Keratinocyte (primary cell): ENCODE results near the gene GPX2. TPM values are rescaled to one million over a fixed set of nuclear protein-coding genes. Genes with fewer than 3 reads are reported as not detected.

ENCODE experiments used
- DNase-seq: peaks from one replicate; pipeline ENCODE4 v3.0.0-alpha.2; 2011; ENCODE audit warnings: low read depth, missing footprints, low spot score
- FAIRE-seq: peaks from 2 replicates; lab custom pipeline; 2011; peaks lifted over from hg19 to GRCh38; lab: Jason Lieb, UNC
- H2AFZ ChIP-seq: 2 replicates; pipeline ENCODE4 v1.6.0; 2012; ENCODE audit warnings: low read length, control low read depth, inconsistent platforms; ENCODE audit not compliant: control insufficient read depth
- H3K27ac ChIP-seq: 2 replicates; pipeline ENCODE4 v1.5.1; 2011; ENCODE audit warnings: low read length; ENCODE audit not compliant: control insufficient read depth, insufficient read depth
- H3K27me3 ChIP-seq: 3 replicates; pipeline ENCODE4 v1.6.0; 2011; ENCODE audit warnings: low read length; ENCODE audit not compliant: control insufficient read depth, insufficient read depth; ENCODE audit errors: extremely low read depth
- H3K36me3 ChIP-seq, 2 experiments: 2 replicates in 1 of 2; 3 replicates in 1 of 2; pipeline ENCODE4 v1.5.1; 2011; ENCODE audit warnings: low read length in 2 of 2, mild to moderate bottlenecking in 1 of 2; ENCODE audit not compliant: control insufficient read depth in 2 of 2, insufficient read depth in 2 of 2; ENCODE audit errors: extremely low read depth in 1 of 2
- H3K4me1 ChIP-seq: 3 replicates; pipeline ENCODE4 v1.5.1; 2011; ENCODE audit warnings: low read length; ENCODE audit not compliant: control insufficient read depth, insufficient read depth; ENCODE audit errors: extremely low read depth
- H3K4me2 ChIP-seq: 3 replicates; pipeline ENCODE4 v1.6.0; 2011; ENCODE audit warnings: low read depth, low read length; ENCODE audit not compliant: control insufficient read depth, insufficient read depth; ENCODE audit errors: extremely low read depth
- H3K4me3 ChIP-seq, 3 experiments: fragments of 200-600 bp in 1 of 3; sonication (generic) in 1 of 3; 2 replicates in 2 of 3; 3 replicates in 1 of 3; pipeline ENCODE4 v1.5.1; 2011 to 2016; ENCODE audit warnings: low read length in 3 of 3, mild to moderate bottlenecking in 3 of 3, control low read depth in 2 of 3, inconsistent platforms in 1 of 3, low read depth in 1 of 3, mixed read lengths in 1 of 3, mixed run types in 1 of 3, moderate library complexity in 1 of 3; ENCODE audit not compliant: control insufficient read depth in 2 of 3, insufficient read depth in 2 of 3; ENCODE audit errors: extremely low read depth in 1 of 3
- H3K79me2 ChIP-seq: 2 replicates; pipeline ENCODE4 v1.6.0; 2012; ENCODE audit warnings: low read length; ENCODE audit not compliant: control insufficient read depth, insufficient read depth
- H3K9ac ChIP-seq: 3 replicates; pipeline ENCODE4 v1.6.0; 2011; ENCODE audit warnings: low read length; ENCODE audit not compliant: control insufficient read depth, insufficient read depth; ENCODE audit errors: extremely low read depth
- H3K9me1 ChIP-seq: 3 replicates; pipeline ENCODE4 v1.6.0; 2011; ENCODE audit warnings: low read length; ENCODE audit not compliant: control insufficient read depth, insufficient read depth; ENCODE audit errors: extremely low read depth
- H3K9me3 ChIP-seq: 2 replicates; pipeline ENCODE4 v1.5.1; 2012; ENCODE audit warnings: low read depth, low read length; ENCODE audit not compliant: control insufficient read depth
- H4K20me1 ChIP-seq: 3 replicates; pipeline ENCODE4 v1.6.0; 2011; ENCODE audit warnings: low read length; ENCODE audit not compliant: control insufficient read depth, insufficient read depth; ENCODE audit errors: extremely low read depth
- EZH2 ChIP-seq: IDR thresholded peaks from one replicate; pipeline ENCODE4 v1.6.1; 2012; ENCODE audit warnings: inconsistent platforms, mild to moderate bottlenecking, low read length, moderate library complexity
- dilution Hi-C: fragments of 300-500 bp; cut with MboI; formaldehyde crosslinking; loops from one replicate; pipeline ENCODE4 v1.7.0; 2020; ENCODE audit warnings: low sequenced_read_pairs; ENCODE audit not compliant: extremely low pct_ligation_motif_present
- polyA plus RNA-seq, 5 experiments: library from polyadenylated mRNA; depleted of rRNA in 3 of 5; stranded (reverse) in 3 of 5; stranded (forward) in 1 of 5; unstranded in 1 of 5; fragments of >200 nt; gene quantifications; 1 replicate in 1 of 5; 2 replicates in 3 of 5; 3 replicates in 1 of 5; pipeline versions ENCODE4 v1.2.1 to v1.2.3, GENCODE V29; 2011 to 2012; ENCODE audit warnings: missing spikeins in 2 of 5, low read depth in 1 of 5, low replicate concordance in 1 of 5
- TF ChIP-seq, protein P1 (sequence below), 3 experiments: IDR thresholded peaks in 1 of 3; conservative IDR thresholded peaks in 1 of 3; optimal IDR thresholded peaks in 1 of 3; 2 replicates in 2 of 3; 3 replicates in 1 of 3; pipeline versions ENCODE3 to v1.5.1; 2011; ENCODE audit warnings: low read length in 3 of 3, mild to moderate bottlenecking in 3 of 3, moderate library complexity in 2 of 3, control low read depth in 1 of 3, inconsistent platforms in 1 of 3; ENCODE audit not compliant: insufficient read depth in 2 of 3; ENCODE audit errors: extremely low read depth in 1 of 3

Gene GPX2
- polyA plus RNA-seq, 1 donor (not counting 4 experiments of a cell fraction or from before 2014, with no cell fraction given) = 47.0 TPM

DNA sequence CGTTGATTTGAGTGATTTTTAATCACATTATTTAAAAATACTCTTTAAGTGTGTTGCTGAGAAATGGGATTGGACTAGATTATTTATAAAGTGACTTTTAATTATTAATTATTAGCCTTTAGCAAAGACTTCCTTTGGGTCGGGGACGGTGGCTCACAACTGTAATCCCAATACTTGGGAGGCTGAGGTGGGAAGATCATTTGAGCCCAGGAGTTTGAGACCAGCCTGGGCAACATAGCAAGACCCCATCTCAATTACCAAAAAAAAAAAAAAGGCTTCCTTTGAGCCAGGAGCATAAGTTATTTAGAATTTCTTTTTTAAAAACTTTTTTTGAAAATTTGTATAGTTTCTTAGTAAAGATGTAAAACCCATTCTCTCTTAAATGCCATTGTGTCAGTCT, 19.5 kb downstream of the GPX2 start:
- Histone ChIP-seq H3K9me3 (no peaks in the 10 kb centered on the region), H3K4me3 (no peak overlapping the region), H3K79me2 (peaks cover 38% of the 10 kb centered on the region), H3K9me1 (no peaks in the 10 kb centered on the region), H4K20me1 (no peaks in the 10 kb centered on the region), H3K4me2 (no peak overlapping the region), H3K9ac (no peak overlapping the region), H3K27ac (no peak overlapping the region), H3K27me3 (no peaks in the 10 kb centered on the region), H3K4me1 (peaks cover 3% of the 10 kb centered on the region), H2AFZ (no peak overlapping the region), H3K36me3 (peaks cover 7 to 15% of the 10 kb centered on the region in 2 experiments)
- dilution Hi-C loops = no loop called here
- TF ChIP-seq, protein P1, sequence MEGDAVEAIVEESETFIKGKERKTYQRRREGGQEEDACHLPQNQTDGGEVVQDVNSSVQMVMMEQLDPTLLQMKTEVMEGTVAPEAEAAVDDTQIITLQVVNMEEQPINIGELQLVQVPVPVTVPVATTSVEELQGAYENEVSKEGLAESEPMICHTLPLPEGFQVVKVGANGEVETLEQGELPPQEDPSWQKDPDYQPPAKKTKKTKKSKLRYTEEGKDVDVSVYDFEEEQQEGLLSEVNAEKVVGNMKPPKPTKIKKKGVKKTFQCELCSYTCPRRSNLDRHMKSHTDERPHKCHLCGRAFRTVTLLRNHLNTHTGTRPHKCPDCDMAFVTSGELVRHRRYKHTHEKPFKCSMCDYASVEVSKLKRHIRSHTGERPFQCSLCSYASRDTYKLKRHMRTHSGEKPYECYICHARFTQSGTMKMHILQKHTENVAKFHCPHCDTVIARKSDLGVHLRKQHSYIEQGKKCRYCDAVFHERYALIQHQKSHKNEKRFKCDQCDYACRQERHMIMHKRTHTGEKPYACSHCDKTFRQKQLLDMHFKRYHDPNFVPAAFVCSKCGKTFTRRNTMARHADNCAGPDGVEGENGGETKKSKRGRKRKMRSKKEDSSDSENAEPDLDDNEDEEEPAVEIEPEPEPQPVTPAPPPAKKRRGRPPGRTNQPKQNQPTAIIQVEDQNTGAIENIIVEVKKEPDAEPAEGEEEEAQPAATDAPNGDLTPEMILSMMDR (optimal IDR thresholded peaks at IDR 0.05 in 1 of 3, IDR thresholded peaks at IDR 0.05 in 1 of 3, conservative IDR thresholded peaks at IDR 0.05 in 1 of 3; ENCODE audit: extremely low read depth in 1 of 3, insufficient read depth in 2 of 3, low read length in 3 of 3) = no peak
- no peak for TF ChIP-seq EZH2
- no peak for DNase-seq
- FAIRE-seq = no peak

DNA sequence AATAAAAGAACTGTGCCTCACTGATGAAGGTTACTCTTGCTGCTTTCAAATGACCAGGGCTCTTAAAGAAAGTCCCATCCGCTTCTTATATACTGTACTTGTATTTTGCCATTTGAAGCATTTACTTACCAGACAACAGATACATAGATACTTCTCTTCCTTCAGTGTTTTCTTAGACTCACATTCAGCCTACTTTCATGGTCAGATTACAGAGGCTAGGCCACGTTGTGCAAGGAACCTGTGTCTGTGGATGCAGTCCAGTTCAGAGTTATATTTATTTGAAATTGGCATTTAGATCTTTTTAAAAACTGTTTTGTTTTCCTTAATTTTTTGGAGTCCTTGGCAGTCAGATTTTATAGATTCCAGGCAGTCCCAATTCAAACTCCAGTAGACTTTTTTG, 22.1 kb downstream of the GPX2 start:
- Histone ChIP-seq H2AFZ (no peak overlapping the region), H3K4me2 (no peak overlapping the region), H3K27me3 (no peaks in the 10 kb centered on the region), H3K9me3 (no peaks in the 10 kb centered on the region), H3K36me3 (peaks cover 6 to 7% of the 10 kb centered on the region in 2 experiments), H3K27ac (no peak overlapping the region), H4K20me1 (no peaks in the 10 kb centered on the region), H3K9ac (no peak overlapping the region), H3K4me3 (no peak overlapping the region), H3K79me2 (peaks cover 63% of the 10 kb centered on the region), H3K4me1 (peaks cover 9% of the 10 kb centered on the region), H3K9me1 (no peaks in the 10 kb centered on the region)
- TF ChIP-seq, protein P1 (optimal IDR thresholded peaks at IDR 0.05 in 1 of 3, IDR thresholded peaks at IDR 0.05 in 1 of 3, conservative IDR thresholded peaks at IDR 0.05 in 1 of 3; ENCODE audit: extremely low read depth in 1 of 3, insufficient read depth in 2 of 3, low read length in 3 of 3) = no peak
- TF ChIP-seq EZH2 = no peak
- DNase-seq (no peak), FAIRE-seq (no peak)
- dilution Hi-C loops = no loop called here
